Left ventricle myocardium inferior (tissue), 1 donor: ENCODE measurements around the gene ATP13A3. TPM values are rescaled to one million over a fixed set of nuclear protein-coding genes. Genes with fewer than 3 reads are reported as not detected.
A peak's percentile ranks its signal among the peaks of the same experiment; 100 is the strongest.

Source experiments
- DNase-seq: peaks from one replicate; pipeline ENCODE4 v3.0.0-alpha.2; 2020
- H3K27ac ChIP-seq: fragments of 200-600 bp; replicated peaks from 2 replicates; pipeline ENCODE4 v1.8.0; 2021
- H3K27me3 ChIP-seq: fragments of 200-600 bp; 2 replicates; pipeline ENCODE4 v1.8.0; 2021; ENCODE audit warnings: low read depth
- H3K36me3 ChIP-seq: fragments of 200-600 bp; 2 replicates; pipeline ENCODE4 v1.8.0; 2021
- H3K4me1 ChIP-seq: fragments of 200-600 bp; 2 replicates; pipeline ENCODE4 v1.8.0; 2021
- H3K4me3 ChIP-seq: fragments of 200-600 bp; 2 replicates; pipeline ENCODE4 v1.8.0; 2021; ENCODE audit warnings: mild to moderate bottlenecking, moderate library complexity
- H3K9me3 ChIP-seq: fragments of 200-600 bp; replicated peaks from 2 replicates; pipeline ENCODE4 v1.8.0; 2021
- intact Hi-C: fragments of 100-400 bp; cut with micrococcal nuclease; formaldehyde crosslinking; loops from one replicate; pipeline ENCODE4 v1.11.0; 2022
- total RNA-seq: library from RNA; stranded (reverse); fragmentation: NEBNext Ultra II Directional; extraction: Animal tissue kit (Norgen Biotek cat#: 25700); gene quantifications from one replicate; pipeline ENCODE4 v1.2.1, GENCODE V29; 2021
- TF ChIP-seq, protein P1 (sequence below): fragments of 200-600 bp; IDR thresholded peaks from 2 replicates; pipeline ENCODE4 v1.8.0; 2021; ENCODE audit warnings: antibody characterized with exemption, mild to moderate bottlenecking, borderline replicate concordance
- donor health status: DM: no; HTN: yes; CAD: no; lungs with severe emphysema.

ATP13A3 gene
- total RNA-seq, 1 donor from 2014 or later: 99.2 TPM

- Histone ChIP-seq H3K9me3 (no peaks in the 10 kb centered on the region), H3K4me1 (peaks cover 31% of the 10 kb centered on the region), H3K36me3 (no peaks in the 10 kb centered on the region), H3K27me3 (no peaks in the 10 kb centered on the region), H3K4me3 (no peak overlapping the region), H3K27ac (no peak overlapping the region)
- TF ChIP-seq, protein P1, sequence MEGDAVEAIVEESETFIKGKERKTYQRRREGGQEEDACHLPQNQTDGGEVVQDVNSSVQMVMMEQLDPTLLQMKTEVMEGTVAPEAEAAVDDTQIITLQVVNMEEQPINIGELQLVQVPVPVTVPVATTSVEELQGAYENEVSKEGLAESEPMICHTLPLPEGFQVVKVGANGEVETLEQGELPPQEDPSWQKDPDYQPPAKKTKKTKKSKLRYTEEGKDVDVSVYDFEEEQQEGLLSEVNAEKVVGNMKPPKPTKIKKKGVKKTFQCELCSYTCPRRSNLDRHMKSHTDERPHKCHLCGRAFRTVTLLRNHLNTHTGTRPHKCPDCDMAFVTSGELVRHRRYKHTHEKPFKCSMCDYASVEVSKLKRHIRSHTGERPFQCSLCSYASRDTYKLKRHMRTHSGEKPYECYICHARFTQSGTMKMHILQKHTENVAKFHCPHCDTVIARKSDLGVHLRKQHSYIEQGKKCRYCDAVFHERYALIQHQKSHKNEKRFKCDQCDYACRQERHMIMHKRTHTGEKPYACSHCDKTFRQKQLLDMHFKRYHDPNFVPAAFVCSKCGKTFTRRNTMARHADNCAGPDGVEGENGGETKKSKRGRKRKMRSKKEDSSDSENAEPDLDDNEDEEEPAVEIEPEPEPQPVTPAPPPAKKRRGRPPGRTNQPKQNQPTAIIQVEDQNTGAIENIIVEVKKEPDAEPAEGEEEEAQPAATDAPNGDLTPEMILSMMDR: no peak
- no peak for DNase-seq
- intact Hi-C loops: no loop called here
Observed at GRCh38 chr3:194489736-194490612, 3.2 kb upstream of the ATP13A3 start.

GRCh38 chr3:194488055-194488742 is 1.4 kb upstream of the ATP13A3 start:
- H3K9me3 ChIP-seq: no peaks in the 10 kb centered on the region
- H3K27me3 ChIP-seq: no peaks in the 10 kb centered on the region
- peak overlapping the region; percentile 80 for H3K4me3 ChIP-seq
- peaks cover 44% of the 10 kb centered on the region for H3K4me1 ChIP-seq
- H3K36me3 ChIP-seq: no peaks in the 10 kb centered on the region
- intact Hi-C loops: no loop called here
- TF ChIP-seq, protein P1: no peak
- peak overlapping the region; percentile 89 for H3K27ac ChIP-seq
- DNase-seq: no peak

DNA sequence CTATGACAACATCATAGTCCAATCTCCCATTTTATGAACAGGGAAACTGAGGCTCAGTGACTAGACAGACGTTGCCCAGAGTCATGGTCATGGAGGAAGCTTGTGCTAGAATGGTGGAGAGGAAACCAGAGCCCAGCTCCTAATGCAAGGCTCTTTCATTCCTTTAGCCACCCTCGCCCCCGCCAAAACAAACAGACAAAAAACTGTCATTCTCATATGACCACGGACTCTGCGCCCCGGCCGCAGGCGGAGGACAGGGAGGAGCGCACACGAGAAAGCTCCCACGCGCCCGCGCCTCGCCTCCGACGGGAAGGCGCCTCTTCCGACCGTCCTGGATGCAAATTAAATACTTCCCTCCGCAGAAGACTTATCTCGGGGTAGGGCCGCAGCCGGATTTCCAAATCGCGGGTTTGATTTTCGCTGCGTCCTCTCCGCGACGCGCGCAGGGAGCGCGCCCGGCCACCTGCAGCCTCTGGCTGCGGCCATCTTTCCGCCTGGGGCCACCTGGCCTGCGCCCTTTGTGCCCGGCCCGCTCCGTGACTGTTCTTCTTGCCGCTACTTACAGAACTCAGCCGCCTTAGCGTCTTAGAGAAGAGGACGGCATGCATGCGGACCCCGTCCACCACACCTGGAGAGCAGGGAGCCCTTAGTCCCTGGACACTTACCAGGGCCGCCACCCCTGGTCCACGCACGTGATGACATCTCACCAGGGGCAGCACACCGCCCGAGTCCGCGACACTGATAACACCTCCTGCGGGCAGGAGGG is 670 bp upstream of the ATP13A3 start:
- Histone ChIP-seq H3K4me3 (peak overlapping the region; percentile 80), H3K27ac (peak overlapping the region; percentile 89), H3K4me1 (peaks cover 44% of the 10 kb centered on the region), H3K36me3 (no peaks in the 10 kb centered on the region), H3K27me3 (no peaks in the 10 kb centered on the region), H3K9me3 (no peaks in the 10 kb centered on the region)
- DNase-seq: peak; percentile 32
- TF ChIP-seq, protein P1: no peak
- intact Hi-C loops: no loop called here

DNA sequence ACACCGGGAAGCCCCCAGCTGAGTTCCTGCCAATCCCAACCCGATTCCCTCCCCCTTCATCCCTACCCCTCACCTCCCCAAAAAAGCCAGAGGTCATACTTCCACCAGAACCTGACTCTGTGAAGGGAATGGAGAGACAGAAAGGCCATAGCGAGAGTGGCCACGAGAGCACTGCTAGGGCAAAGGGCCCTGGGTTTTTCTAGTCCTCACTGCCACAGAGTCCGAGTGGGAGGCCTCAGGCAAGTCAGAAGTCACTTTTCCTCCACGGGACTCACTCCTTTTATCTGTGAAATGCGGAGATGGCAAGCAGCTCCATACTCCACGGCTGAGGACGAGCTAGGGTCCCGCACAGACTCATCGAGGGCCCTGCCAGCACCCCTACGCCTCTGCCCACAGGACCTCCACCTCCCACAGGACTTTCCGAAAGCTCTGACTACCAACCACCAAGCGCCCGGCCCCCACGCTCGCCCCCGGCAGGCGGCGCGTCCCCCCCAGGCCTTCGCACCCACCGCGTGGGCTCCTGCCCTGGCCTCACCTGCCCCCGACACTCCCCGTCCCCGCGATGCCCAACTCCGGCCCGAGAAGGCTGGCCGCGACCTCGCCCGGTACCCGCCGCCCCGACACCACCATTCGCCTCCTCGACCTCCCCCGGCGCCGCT is 792 bp downstream of the ATP13A3 start:
- peaks cover 50% of the 10 kb centered on the region for H3K4me1 ChIP-seq
- DNase-seq: peak; percentile 31
- H3K27me3 ChIP-seq: no peaks in the 10 kb centered on the region
- intact Hi-C loops: no loop called here
- peak overlapping the region; percentile 89 for H3K27ac ChIP-seq
- H3K9me3 ChIP-seq: no peaks in the 10 kb centered on the region
- no peaks in the 10 kb centered on the region for H3K36me3 ChIP-seq
- peak overlapping the region; percentile 80 for H3K4me3 ChIP-seq
- TF ChIP-seq, protein P1: peak; percentile 32

- no peak for DNase-seq
- Histone ChIP-seq H3K27ac (peak overlapping the region; percentile 89), H3K27me3 (no peaks in the 10 kb centered on the region), H3K9me3 (no peaks in the 10 kb centered on the region), H3K36me3 (no peaks in the 10 kb centered on the region), H3K4me1 (peaks cover 56% of the 10 kb centered on the region), H3K4me3 (peak overlapping the region; percentile 80)
- intact Hi-C loops: no loop called here
- TF ChIP-seq, protein P1: no peak
Observed at GRCh38 chr3:194485468-194485880, 1.3 kb downstream of the ATP13A3 start.
